H9 (cell line): ENCODE data around the gene ITGA1. TPM values are rescaled to one million over a fixed set of nuclear protein-coding genes. Genes with fewer than 3 reads are reported as not detected.

Experiments
- DNase-seq: peaks from one replicate; pipeline ENCODE4 v3.0.0-alpha.2; 2017
- H2AFZ ChIP-seq: one replicate; pipeline ENCODE4 v1.6.1; 2013; ENCODE audit warnings: mild to moderate bottlenecking, low read length, control low read depth, moderate library complexity
- H2AK5ac ChIP-seq: 2 replicates; pipeline ENCODE4 v1.6.1; 2013; ENCODE audit warnings: low read length, control low read depth, mixed read lengths; ENCODE audit not compliant: insufficient read length
- H2BK120ac ChIP-seq: one replicate; pipeline ENCODE4 v1.6.1; 2013; ENCODE audit warnings: low read depth, mild to moderate bottlenecking, low read length, control low read depth, inconsistent platforms; ENCODE audit not compliant: poor library complexity, severe bottlenecking
- H2BK12ac ChIP-seq: 2 replicates; pipeline ENCODE4 v1.6.1; 2013; ENCODE audit warnings: low read length, control low read depth, mixed read lengths, low read depth; ENCODE audit not compliant: insufficient read length
- H2BK15ac ChIP-seq: 2 replicates; pipeline ENCODE4 v1.6.1; 2013; ENCODE audit warnings: low read depth, low read length, control low read depth
- H2BK20ac ChIP-seq: one replicate; pipeline ENCODE4 v1.6.1; 2013; ENCODE audit warnings: low read depth, mild to moderate bottlenecking, low read length, control low read depth, inconsistent platforms; ENCODE audit not compliant: poor library complexity, severe bottlenecking
- H2BK5ac ChIP-seq: 2 replicates; pipeline ENCODE4 v1.6.1; 2013; ENCODE audit warnings: low read length, control low read depth, mixed read lengths; ENCODE audit not compliant: insufficient read length
- H3K14ac ChIP-seq: 2 replicates; pipeline ENCODE4 v1.6.1; 2013; ENCODE audit warnings: low read length, control low read depth; ENCODE audit not compliant: insufficient read depth
- H3K18ac ChIP-seq: 2 replicates; pipeline ENCODE4 v1.6.1; 2013; ENCODE audit warnings: low read depth, mild to moderate bottlenecking, mixed read lengths, low read length, control low read depth; ENCODE audit not compliant: insufficient read length
- H3K23ac ChIP-seq: 2 replicates; pipeline ENCODE4 v1.6.1; 2013; ENCODE audit warnings: low read length, control low read depth, mixed read lengths, low read depth; ENCODE audit not compliant: insufficient read length
- H3K23me2 ChIP-seq: 2 replicates; pipeline ENCODE4 v1.6.1; 2013; ENCODE audit warnings: low read depth, mild to moderate bottlenecking, mixed read lengths, low read length, control low read depth; ENCODE audit not compliant: insufficient read length, poor library complexity, severe bottlenecking
- H3K27ac ChIP-seq: 2 replicates; pipeline ENCODE4 v1.5.1; 2013; ENCODE audit warnings: low read length, control low read depth, mixed read lengths, low read depth; ENCODE audit not compliant: insufficient read length
- H3K27me3 ChIP-seq: 2 replicates; pipeline ENCODE4 v1.6.1; 2013; ENCODE audit warnings: low read length, control low read depth, inconsistent platforms; ENCODE audit not compliant: insufficient read depth
- H3K4ac ChIP-seq: 2 replicates; pipeline ENCODE4 v1.6.1; 2013; ENCODE audit warnings: low read depth, mild to moderate bottlenecking, control low read depth, inconsistent platforms, low read length, moderate library complexity
- H3K4me1 ChIP-seq: 2 replicates; pipeline ENCODE4 v1.6.1; 2013; ENCODE audit warnings: low read length, control low read depth, inconsistent platforms; ENCODE audit not compliant: insufficient read depth
- H3K4me2 ChIP-seq: 2 replicates; pipeline ENCODE4 v1.6.1; 2013; ENCODE audit warnings: low read length, control low read depth, mixed read lengths; ENCODE audit not compliant: insufficient read length, insufficient read depth
- H3K56ac ChIP-seq: 2 replicates; pipeline ENCODE4 v1.6.1; 2013; ENCODE audit warnings: low read depth, mild to moderate bottlenecking, mixed read lengths, low read length, control low read depth; ENCODE audit not compliant: insufficient read length
- H3K79me1 ChIP-seq: 2 replicates; pipeline ENCODE4 v1.6.1; 2013; ENCODE audit warnings: low read depth, mild to moderate bottlenecking, moderate library complexity, low read length, control low read depth, inconsistent platforms; ENCODE audit not compliant: insufficient read depth, poor library complexity, severe bottlenecking
- H3K79me2 ChIP-seq: 2 replicates; pipeline ENCODE4 v1.6.1; 2013; ENCODE audit warnings: low read length, control low read depth, inconsistent platforms; ENCODE audit not compliant: insufficient read depth
- H3K9ac ChIP-seq: 2 replicates; pipeline ENCODE4 v1.6.1; 2013; ENCODE audit warnings: low read length, control low read depth, mixed read lengths; ENCODE audit not compliant: insufficient read length; ENCODE audit errors: extremely low read depth
- H3K9me3 ChIP-seq: one replicate; pipeline ENCODE4 v1.6.1; 2013; ENCODE audit warnings: low read depth, low read length, inconsistent platforms; ENCODE audit not compliant: control insufficient read depth
- H3T11ph ChIP-seq: one replicate; pipeline ENCODE4 v1.6.1; 2013; ENCODE audit warnings: mild to moderate bottlenecking, low read length, control low read depth, inconsistent platforms
- H4K20me1 ChIP-seq: one replicate; pipeline ENCODE4 v1.6.1; 2013; ENCODE audit not compliant: control insufficient read depth, insufficient read length, insufficient read depth
- H4K5ac ChIP-seq: 2 replicates; pipeline ENCODE4 v1.6.1; 2013; ENCODE audit warnings: low read depth, mild to moderate bottlenecking, mixed read lengths, low read length, control low read depth; ENCODE audit not compliant: insufficient read length
- H4K8ac ChIP-seq: replicated peaks from 2 replicates; pipeline ENCODE4 v1.6.1; 2013; ENCODE audit warnings: low read length, control low read depth, mixed read lengths, low read depth; ENCODE audit not compliant: insufficient read length
- H4K91ac ChIP-seq: 2 replicates; pipeline ENCODE4 v1.6.1; 2013; ENCODE audit warnings: low read depth, mild to moderate bottlenecking, moderate library complexity, mixed read lengths, low read length, control low read depth; ENCODE audit not compliant: insufficient read length
- H3K27ac Mint-ChIP-seq, 3 experiments: 2 replicates in 2 of 3; 3 replicates in 1 of 3; pipeline ENCODE4 v1.8.0; 2020 to 2021; ENCODE audit warnings: mixed read lengths in 3 of 3, mild to moderate bottlenecking in 1 of 3, moderate library complexity in 1 of 3
- H3K27me3 Mint-ChIP-seq: 2 replicates; pipeline ENCODE4 v1.8.0; 2021; ENCODE audit warnings: low read depth, mild to moderate bottlenecking, moderate library complexity, mixed read lengths
- H3K36me3 Mint-ChIP-seq, 3 experiments: 2 replicates in 2 of 3; 3 replicates in 1 of 3; pipeline ENCODE4 v1.8.0; 2020 to 2021; ENCODE audit warnings: low read depth in 3 of 3, mixed read lengths in 3 of 3; ENCODE audit not compliant: insufficient read depth in 1 of 3
- H3K4me1 Mint-ChIP-seq, 2 experiments: 2 replicates each; pipeline ENCODE4 v1.8.0; 2020; ENCODE audit warnings: mixed read lengths in 2 of 2
- H3K4me3 Mint-ChIP-seq, 2 experiments: 2 replicates in 1 of 2; 3 replicates in 1 of 2; pipeline ENCODE4 v1.8.0; 2020 to 2021; ENCODE audit warnings: mild to moderate bottlenecking in 2 of 2, mixed read lengths in 2 of 2, moderate library complexity in 1 of 2
- H3K9me3 Mint-ChIP-seq, 2 experiments: 2 replicates in 1 of 2; 3 replicates in 1 of 2; pipeline ENCODE4 v1.8.0; 2020; ENCODE audit warnings: mild to moderate bottlenecking in 2 of 2, mixed read lengths in 2 of 2, moderate library complexity in 1 of 2
- total RNA-seq: library from RNA; stranded (reverse); gene quantifications from 2 replicates; pipeline ENCODE4 v1.2.1, GENCODE V29; 2021
- TF ChIP-seq, protein P1 (sequence below): fragments of 200-600 bp; sonication (generic); conservative IDR thresholded peaks from 3 replicates; pipeline ENCODE4 v1.8.0; 2021; ENCODE audit warnings: antibody characterized with exemption, mild to moderate bottlenecking

The ITGA1 gene
- total RNA-seq, 1 experiment from 2014 or later, result 3.9 TPM

DNA sequence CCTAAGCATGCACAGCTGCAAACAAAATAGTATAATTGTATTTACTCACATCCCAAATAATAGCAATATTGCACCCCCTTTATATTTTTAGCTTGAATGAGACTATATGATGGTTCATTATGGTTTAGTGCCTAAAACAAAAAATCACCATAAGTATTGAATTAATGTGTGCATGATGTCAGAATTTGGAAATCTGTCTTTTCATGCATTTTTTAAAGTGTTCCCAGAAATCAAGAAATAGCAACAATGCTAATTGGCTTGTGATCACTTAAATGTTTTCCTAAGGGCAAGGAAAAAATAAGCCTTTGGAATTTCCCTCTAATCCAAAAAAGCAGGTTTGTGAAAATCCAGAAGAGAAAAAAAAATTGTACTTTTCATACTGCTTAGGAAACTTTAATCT lies 150.5 kb downstream of the ITGA1 start:
- Histone ChIP-seq H3K27ac (no peak overlapping the region), H2AK5ac (no peak overlapping the region), H3K79me2 (no peaks in the 10 kb centered on the region), H2BK20ac (no peak overlapping the region), H3K9ac (no peak overlapping the region), H3K79me1 (no peaks in the 10 kb centered on the region), H4K8ac (no peak overlapping the region), H4K5ac (no peak overlapping the region), H3K4me2 (no peak overlapping the region), H2BK12ac (no peak overlapping the region), H3K4ac (no peak overlapping the region), H4K20me1 (no peaks in the 10 kb centered on the region), H2AFZ (no peak overlapping the region), H3K18ac (no peak overlapping the region), H2BK120ac (no peak overlapping the region), H2BK5ac (no peak overlapping the region), H3K23me2 (no peaks in the 10 kb centered on the region), H3K56ac (no peak overlapping the region), H3K23ac (no peak overlapping the region), H3K9me3 (no peaks in the 10 kb centered on the region), H2BK15ac (no peak overlapping the region), H3T11ph (no peak overlapping the region), H3K14ac (no peak overlapping the region), H3K4me1 (no peaks in the 10 kb centered on the region), H3K27me3 (no peaks in the 10 kb centered on the region), H4K91ac (no peak overlapping the region)
- H3K36me3 Mint-ChIP-seq, result no peaks in the 10 kb centered on the region
- no peak overlapping the region for H3K27ac Mint-ChIP-seq
- no peak overlapping the region for H3K4me3 Mint-ChIP-seq
- TF ChIP-seq, protein P1, sequence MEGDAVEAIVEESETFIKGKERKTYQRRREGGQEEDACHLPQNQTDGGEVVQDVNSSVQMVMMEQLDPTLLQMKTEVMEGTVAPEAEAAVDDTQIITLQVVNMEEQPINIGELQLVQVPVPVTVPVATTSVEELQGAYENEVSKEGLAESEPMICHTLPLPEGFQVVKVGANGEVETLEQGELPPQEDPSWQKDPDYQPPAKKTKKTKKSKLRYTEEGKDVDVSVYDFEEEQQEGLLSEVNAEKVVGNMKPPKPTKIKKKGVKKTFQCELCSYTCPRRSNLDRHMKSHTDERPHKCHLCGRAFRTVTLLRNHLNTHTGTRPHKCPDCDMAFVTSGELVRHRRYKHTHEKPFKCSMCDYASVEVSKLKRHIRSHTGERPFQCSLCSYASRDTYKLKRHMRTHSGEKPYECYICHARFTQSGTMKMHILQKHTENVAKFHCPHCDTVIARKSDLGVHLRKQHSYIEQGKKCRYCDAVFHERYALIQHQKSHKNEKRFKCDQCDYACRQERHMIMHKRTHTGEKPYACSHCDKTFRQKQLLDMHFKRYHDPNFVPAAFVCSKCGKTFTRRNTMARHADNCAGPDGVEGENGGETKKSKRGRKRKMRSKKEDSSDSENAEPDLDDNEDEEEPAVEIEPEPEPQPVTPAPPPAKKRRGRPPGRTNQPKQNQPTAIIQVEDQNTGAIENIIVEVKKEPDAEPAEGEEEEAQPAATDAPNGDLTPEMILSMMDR, result no peak
- H3K27me3 Mint-ChIP-seq, result no peaks in the 10 kb centered on the region
- no peaks in the 10 kb centered on the region for H3K4me1 Mint-ChIP-seq
- no peak for DNase-seq
- no peaks in the 10 kb centered on the region for H3K9me3 Mint-ChIP-seq
